GM19035 (cell line): ENCODE measurements around the gene CARM1.
"Not testable (repeated sequence)": the region's sequence is repeated elsewhere in the genome, so short reads cannot be mapped to it uniquely, and the experiment has no call there.

Experiments
- ATAC-seq: cut with Tn5 transposase; IDR thresholded peaks from one replicate; pipeline ENCODE4 v1.9.1; 2021; ENCODE audit not compliant: unreplicated experiment

The CARM1 gene

DNA sequence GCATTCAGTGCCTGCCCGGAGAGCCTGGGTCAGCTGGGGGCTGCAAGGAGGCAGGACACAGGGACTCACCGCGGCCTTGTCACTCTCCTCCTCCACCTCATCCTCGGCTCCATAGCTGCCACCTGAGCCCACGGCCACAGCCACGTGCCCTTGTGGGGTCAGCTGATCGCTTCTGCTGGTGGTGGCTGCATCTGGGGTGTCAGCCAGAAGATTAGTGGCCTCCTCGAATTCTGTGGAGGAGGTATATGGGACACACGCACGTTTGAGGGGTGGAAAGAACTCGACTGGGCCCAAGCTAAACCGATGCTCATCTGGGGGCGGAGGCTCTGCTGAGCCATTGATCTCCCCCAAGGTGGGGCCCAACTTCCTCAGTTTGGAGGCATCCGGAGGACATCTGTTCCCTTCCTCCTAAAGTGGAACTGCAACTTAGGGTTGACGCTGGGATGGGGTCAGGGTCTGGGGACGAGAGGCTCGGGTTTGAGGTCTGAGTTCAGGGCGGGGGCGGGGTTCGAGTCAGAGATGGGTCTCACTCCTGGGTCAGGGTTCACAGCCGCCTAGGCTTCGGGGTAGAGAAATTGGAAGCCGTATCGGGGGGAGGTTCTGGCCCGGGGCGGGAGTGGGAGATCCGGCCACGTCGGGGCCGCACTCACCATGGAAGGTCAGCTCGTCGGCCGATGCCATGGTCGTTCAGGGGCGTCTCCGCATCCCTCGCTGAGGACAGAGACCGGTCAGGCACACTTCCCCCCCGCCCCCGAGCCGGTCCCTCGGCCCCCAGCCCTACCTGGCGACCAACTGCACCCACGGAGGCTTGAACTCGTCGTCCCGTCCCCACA lies 56.6 kb downstream of the CARM1 start:
- ATAC-seq = peak; percentile 25

DNA sequence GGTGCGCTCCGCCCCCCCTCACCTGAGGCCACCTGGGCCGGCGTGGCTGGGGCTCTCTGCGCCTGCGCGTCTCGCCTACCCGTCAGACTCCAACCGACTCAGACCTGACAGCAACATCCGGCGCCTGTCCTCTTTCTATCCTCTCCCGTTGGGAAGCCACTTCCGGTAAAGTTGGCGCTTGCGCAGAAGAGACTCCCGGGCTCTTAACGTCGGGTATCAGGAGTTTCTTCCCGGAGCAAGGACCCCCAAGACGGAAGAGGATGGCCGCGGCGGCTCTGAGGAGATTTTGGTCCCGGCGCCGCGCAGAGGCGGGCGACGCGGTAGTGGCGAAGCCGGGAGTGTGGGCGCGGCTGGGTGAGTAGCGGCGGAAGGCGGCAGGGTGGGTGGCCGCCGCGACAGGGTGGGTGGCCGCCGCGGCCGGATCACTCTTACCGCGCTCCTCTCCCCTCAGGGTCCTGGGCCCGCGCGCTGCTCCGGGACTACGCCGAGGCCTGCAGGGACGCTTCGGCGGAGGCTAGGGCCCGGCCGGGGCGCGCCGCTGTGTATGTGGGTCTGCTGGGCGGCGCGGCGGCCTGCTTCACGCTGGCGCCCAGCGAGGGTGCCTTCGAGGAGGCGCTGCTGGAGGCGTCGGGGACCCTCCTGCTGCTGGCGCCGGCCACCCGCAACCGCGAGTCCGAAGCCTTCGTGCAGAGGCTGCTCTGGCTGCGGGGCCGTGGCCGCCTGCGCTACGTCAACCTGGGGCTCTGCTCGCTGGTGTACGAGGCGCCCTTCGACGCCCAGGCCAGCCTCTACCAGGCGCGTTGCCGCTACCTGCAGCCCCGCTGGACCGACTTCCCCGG lies 57.4 kb downstream of the CARM1 start, which contains the start of the genes TIMM29 and YIPF2:
Gene TIMM29, plus strand, starts transcription at position 249 of the 839 bp plus-strand sequence. Its CDS starts 12 bp downstream, at position 261.
Gene YIPF2, minus strand, starts transcription at position 77 of the 839 bp plus-strand sequence. CDS start 229 bp downstream, outside the sequence.
- peak; percentile 70 for ATAC-seq

DNA sequence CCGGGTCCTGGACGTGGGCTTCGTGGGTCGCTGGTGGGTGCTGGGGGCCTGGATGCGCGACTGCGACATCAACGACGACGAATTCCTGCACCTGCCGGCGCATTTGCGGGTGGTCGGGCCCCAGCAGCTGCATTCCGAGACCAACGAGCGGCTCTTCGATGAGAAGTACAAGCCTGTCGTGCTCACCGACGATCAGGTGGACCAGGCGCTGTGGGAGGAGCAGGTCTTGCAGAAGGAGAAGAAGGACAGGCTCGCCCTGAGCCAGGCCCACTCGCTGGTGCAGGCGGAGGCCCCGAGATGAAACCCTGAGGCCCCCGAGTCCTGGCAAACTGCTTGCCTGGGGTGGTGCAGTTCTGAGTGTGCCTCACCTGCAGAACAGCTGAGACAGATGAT lies 58.0 kb downstream of the CARM1 start:
- no peak for ATAC-seq

DNA sequence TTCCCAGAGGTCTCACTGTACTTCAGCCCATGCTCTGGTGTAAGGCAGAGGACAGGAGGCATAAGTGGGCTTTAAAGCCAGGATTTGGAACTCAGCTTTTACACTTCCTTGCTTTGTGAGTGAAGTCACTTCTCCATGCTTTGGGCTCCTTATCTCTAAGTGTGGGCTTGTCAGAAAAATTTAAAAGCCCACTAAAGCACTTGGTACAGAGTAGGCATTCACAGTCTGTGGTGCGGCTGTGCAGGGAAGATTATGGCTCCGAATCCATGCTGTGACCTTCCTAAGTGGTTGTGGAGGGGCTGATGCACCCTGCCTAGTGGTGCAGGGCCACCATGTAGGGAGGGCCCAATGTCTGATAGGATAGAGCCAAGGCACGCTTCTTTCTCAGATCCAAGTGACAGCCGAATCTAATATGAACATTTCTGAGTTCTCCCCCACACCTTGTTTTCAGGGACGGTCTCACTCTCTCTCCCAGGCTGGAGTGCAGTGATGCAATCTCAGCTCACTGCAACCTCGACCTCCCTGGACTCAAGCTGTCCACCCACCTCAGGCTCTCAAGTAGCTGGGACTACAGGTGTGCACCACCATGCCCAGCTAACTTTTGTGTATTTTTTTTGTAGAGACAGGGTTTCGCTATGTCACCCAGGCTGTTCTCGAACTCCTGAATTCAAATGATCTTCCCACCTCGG lies 64.2 kb downstream of the CARM1 start:
- ATAC-seq = no peak

DNA sequence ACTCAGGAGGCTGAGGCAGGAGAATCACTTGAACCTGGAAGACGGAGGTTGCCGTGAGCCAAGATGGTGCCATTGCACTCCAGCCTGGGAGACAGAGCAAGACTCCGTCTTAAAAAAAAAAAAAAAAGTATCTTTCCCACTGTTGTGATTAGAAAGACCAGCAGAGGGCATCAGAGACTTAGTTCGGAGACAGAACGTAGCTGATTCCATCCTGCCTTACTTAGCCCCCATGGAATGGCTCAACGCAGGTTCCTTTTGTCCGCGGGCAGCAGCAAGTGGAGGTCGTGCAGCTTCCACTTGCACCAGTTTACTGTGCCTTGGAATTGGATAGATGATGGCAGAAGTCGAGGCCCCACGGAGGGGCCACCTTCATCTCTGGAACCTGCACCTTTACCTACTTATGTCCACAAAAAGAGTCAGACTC lies 65.3 kb downstream of the CARM1 start:
- ATAC-seq = no peak

DNA sequence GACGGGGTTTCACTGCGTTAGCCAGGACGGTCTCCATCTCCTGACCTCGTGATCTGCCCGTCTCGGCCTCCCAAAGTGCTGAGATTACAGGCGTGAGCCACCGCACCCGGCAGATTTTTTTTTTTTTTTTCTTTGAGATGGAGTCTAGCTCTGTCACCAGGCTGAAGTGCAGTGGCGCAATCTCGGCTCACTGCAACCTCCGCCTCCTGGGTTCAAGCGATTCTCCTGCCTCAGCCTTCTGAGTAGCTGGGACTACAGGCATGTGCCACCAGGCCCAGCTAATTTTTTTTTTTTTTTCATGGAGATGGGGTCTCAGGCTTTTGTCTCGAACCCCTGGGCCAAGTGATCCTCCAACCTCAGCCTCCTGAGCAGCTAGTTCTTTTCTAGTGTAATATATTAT lies 70.3 kb downstream of the CARM1 start:
- ATAC-seq = not testable (repeated sequence)

DNA sequence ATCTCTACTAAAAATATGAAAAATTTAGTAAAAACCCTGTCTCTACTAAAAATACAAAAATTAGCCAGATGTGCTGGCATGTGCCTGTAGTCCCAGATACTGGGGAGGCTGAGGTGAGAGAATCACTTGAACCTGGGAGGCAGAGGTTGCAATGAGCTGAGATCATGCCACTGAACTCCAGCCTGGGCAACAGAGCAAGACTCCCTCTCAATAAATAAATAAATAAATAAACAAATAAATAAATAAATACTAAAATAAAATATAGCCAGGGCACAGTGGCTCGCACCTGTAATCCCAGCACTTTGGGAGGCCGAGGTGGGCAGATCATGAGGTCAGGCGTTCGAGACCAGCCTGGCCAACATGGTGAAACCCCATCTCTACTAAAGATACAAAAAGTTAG lies 72.1 kb downstream of the CARM1 start:
- ATAC-seq = not testable (repeated sequence)

DNA sequence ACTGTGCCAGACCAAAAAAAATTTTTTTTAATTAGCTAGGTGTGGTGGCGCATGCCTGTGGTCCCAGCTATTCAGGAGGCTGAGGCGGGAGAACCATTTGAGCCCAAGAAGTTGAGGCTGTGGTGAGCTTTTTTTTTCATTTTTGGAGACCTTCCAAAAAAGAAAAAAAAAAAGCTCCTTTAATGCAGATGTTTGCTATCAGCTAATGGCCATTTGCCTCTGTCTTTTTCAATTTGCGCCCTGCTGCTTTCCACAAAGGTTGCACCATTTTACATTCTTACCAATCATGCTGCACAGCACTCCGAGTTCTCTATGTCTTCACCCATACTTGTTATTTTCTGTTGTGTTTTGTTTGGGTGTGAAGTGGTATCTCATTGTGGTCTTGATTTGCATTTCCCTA lies 73.9 kb downstream of the CARM1 start:
- ATAC-seq = no peak

DNA sequence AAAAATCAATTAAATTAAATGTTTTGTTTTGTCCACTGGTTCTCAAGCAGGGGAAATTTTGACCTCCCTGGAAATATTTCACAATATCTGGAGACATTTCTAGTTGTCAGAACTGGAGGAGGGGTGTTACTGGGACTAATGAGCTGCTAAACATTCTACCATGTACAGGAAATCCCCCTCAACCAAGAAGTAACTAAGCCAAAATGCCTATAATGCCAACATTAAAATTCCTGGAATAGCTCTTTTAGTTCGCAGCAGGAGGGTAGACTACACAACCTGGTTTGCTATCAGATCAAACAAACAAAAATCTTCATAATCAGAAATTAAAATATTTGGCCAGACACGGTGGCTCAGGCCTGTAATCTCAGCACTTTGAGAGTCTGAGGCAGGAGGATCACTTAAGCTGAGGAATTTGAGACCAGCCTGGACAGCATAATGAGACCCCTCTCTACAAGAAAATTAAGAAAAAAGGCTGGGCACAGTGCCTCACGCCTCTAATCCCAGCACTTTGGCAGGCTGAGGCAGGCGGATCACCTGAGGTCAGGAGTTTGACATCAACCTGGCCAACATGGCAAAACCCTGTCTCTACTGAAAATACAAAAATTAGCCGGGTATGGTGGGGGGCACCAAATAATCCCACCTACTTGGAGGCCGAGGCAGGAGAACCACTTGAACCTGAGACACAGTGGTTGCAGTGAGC lies 75.8 kb downstream of the CARM1 start:
- ATAC-seq = no peak

DNA sequence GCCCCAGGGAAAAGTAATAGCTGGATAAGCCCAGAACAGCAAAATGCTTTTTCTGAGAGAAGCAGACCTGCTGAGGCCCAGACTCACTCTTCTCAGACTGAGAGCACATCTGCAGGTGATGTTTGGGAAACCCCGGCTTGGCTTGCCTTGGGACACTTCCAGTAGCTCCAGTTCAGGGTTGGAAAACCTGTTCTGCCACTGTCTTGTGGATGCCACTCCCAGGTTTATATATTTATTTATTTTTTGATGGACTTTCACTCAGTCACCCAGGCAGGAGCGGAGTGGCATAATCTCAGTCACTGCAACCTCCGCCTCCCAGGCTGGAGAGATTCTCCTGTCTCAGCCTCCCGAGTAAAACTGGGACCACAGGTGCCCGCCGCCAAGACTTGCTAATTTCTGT lies 81.5 kb downstream of the CARM1 start:
- ATAC-seq = no peak

DNA sequence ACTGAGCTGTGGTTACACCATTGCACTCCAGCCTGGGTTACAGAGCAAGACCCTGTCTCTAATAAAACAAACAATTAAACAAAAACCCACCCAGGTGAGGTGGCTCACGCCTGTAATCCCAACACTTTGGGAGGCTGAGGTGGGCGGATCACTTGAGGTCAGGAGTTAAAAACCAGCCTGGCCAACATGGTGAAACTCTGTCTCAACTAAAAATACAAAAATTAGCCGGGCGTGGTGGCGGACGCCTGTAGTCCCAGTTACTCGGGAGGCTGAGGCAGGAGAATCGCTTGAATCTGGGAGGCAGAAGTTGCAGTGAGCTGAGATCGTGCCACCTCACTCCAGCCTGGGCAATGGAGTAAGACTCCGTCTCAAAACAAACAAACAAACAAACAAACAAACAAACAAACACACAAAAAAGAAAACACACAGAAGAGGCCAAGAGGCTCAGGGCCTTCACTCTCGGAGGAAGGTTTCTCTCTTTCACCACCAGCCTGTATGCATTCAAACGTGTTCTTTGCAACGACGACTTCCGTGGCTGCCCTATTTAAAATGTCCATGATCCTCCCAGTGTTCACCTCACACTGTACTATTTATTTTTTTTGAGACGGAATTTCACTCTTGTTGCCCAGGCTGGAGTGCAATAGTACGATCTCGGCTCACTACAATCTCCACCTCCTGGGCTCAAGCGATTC lies 88.1 kb downstream of the CARM1 start:
- ATAC-seq = not testable (repeated sequence)

DNA sequence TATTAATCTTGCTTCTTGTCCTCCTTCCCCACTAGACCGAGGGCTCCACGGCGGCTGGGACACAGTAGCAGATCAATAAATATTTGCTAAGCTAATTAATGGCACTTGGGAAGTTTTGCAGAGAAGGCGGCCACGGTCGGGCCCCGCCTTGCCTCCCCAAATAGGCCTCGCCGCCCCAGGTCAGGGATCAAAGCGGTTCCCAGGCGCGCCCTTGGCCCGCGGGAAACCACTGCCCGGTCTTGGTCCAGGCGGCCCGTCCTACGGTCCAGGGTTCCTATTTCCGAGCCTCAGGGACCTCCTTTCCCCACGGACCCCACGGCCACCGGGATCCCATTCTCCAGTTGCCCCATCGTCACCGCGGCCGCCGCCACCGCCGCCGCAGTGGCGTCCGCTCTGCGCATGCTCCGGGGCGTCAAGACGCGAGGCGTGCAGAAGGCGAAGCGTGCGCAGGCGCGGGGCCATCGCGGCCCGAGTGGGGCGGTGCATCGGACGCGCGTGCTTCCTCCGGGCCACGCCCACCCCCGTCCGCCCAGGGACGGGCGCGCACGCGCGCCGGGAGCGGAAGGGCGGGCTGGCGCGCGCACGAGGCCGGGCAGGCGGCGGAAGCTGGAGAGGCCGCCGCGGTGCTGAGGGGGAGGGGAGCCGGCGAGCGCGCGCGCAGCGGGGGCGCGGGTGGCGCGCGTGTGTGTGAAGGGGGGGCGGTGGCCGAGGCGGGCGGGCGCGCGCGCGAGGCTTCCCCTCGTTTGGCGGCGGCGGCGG lies 89.1 kb downstream of the CARM1 start, which contains the start of gene SMARCA4:
Gene SMARCA4, plus strand, starts transcription at position 717 of the 759 bp plus-strand sequence. CDS start 23,122 bp downstream, outside the sequence.
- ATAC-seq = peak; percentile 79

DNA sequence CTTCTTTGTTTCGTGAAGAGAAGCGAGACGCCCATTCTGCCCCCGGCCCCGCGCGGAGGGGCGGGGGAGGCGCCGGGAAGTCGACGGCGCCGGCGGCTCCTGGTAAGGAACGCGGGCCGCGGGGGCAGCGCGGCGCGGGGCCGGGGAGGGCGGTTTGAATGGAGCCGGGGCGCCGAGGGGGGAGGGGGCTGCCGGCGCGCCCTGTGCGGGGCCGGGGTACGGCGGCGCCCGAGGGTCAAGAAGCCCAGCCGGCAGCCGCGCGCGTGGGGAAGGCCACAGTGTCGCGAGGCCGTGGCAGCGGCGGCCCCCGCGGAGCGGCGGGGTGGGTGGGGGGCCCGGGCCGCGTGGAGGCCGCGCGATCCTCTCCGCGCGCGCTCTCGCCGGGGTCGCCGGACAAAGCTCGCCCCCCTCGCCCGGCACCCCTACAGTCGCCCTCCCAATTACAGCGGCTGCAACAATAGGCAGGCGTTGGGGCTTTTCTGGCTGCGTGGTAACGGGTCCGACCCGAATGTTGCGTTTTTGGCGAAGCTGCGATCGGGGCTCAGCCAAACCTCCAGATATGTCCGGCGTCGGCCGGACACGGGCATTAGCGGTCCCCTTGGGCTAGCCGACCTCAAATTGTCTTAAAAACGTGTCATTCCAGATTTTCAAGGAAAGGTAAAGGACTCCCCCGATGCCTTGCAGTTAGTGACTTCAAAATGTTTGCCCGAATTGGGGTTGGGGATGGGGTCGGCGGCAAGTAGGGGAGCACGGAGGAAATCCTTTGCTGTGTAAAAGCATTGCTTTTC lies 89.9 kb downstream of the CARM1 start:
- peak; percentile 44 for ATAC-seq

DNA sequence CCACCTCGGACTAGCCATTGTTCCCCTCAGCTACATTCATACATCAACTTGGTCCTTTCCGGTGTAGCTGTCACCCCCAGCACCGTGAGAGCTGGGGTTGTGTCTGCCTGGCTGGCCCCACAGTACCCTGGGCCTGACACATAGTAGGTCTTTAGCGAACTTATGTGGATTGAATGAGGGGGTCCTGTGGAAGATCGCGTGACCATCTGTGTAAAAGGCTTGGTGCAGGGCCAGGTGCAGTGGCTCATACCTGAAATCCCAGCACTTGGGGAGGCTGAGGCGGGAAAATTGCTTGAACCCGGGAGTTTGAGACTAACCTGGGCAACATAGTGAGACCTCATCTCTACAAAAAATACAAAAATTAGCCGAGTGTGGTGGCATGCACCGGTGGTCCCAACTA lies 91.5 kb downstream of the CARM1 start:
- ATAC-seq = no peak

DNA sequence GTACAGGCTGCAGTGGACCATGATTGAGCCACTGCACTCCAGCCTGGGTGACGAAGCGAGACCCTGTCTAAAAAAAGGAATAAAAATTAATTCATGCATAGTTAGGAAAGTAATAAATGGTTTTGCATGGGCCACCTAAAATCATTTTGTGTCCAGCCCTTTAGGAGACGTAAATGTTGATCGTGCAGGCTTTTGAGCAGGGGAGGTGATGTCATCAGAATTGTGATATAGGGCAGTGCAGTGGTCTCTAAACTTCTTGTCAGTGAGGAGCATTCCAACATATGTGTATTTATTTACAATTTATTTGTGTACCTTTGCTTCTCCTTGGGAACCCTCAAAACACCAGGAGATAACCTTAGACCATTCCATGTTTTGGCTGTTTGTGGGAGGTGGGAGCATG lies 92.5 kb downstream of the CARM1 start:
- no peak for ATAC-seq

DNA sequence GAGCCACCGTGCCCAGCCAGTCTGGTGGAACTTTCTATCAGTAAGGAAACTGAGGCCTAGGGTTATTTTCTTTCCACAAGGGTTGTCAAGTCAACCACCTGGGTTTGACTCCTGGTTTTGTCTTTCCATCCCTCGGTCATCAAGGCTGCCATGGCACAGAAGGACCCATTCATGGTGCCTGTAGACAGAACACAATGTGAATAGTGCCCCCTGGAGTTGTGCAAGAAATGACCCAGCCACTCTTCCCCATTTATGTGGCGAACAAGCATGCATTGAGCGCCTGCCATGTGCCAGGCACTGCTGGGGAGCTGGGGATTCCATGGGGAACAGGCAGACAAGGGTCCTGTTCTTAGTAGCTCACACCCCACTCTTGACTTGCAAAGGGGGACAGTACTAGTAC lies 93.5 kb downstream of the CARM1 start:
- no peak for ATAC-seq

DNA sequence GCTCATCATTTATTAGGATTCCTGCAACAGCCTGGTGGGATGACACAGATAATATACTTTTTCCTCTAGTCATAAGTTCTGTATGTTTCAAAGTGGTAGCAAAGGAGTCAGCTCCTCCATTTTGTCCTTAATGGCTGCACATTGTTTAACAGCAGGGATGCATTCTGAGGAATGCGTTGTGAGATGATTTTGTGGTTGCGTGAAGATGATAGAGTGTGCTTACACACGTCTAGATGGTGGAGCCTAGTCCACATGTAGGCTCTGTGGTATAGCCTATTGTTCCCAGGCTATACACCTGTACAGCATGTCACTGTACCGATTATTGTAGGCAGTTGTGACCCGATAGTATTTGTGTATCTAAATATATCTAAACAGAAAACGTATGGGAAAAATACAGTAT lies 94.0 kb downstream of the CARM1 start:
- ATAC-seq = no peak

DNA sequence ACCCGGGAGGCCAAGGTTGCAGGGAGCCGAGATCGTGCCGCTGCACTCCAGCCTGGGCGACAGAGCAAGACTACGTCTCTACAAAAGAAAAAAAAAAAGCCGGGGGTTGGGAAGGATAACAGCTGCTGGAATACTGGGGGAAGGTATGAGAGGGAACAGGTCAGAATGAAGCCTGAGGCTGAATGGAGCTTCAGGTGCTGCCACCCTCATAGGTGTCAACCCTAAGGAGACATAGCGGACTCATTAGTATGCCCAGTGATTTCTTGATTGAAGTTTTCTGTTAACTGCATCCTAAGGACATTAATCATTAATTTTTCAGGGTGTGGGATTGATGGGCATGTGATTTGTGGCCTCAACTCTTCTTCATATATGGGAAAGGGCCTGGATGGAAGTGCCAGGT lies 95.5 kb downstream of the CARM1 start:
- ATAC-seq = no peak
